ENCODE data around the gene KIAA1549. TPM values are rescaled to one million over a fixed set of nuclear protein-coding genes. Genes with fewer than 3 reads are reported as not detected.

KIAA1549 gene
- total RNA-seq, 1 donor from 2014 or later = 5.7 TPM

GRCh38 chr7:138796038-138796615 is 185.1 kb downstream of the KIAA1549 start:
- TF ChIP-seq, protein P1, sequence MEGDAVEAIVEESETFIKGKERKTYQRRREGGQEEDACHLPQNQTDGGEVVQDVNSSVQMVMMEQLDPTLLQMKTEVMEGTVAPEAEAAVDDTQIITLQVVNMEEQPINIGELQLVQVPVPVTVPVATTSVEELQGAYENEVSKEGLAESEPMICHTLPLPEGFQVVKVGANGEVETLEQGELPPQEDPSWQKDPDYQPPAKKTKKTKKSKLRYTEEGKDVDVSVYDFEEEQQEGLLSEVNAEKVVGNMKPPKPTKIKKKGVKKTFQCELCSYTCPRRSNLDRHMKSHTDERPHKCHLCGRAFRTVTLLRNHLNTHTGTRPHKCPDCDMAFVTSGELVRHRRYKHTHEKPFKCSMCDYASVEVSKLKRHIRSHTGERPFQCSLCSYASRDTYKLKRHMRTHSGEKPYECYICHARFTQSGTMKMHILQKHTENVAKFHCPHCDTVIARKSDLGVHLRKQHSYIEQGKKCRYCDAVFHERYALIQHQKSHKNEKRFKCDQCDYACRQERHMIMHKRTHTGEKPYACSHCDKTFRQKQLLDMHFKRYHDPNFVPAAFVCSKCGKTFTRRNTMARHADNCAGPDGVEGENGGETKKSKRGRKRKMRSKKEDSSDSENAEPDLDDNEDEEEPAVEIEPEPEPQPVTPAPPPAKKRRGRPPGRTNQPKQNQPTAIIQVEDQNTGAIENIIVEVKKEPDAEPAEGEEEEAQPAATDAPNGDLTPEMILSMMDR (IDR thresholded peaks at IDR 0.05) = no peak
- ATAC-seq (no peak), DNase-seq (no peak)
- no peaks in the 10 kb centered on the region for H3K4me1 ChIP-seq
- H3K36me3 ChIP-seq = no peaks in the 10 kb centered on the region
- intact Hi-C loops (cut with DNase I) = no loop called here
- H3K27me3 ChIP-seq = no peaks in the 10 kb centered on the region
- no peak overlapping the region for H3K27ac ChIP-seq
- H3K9me3 ChIP-seq = no peaks in the 10 kb centered on the region
- no peak overlapping the region for H3K4me3 ChIP-seq

DNA sequence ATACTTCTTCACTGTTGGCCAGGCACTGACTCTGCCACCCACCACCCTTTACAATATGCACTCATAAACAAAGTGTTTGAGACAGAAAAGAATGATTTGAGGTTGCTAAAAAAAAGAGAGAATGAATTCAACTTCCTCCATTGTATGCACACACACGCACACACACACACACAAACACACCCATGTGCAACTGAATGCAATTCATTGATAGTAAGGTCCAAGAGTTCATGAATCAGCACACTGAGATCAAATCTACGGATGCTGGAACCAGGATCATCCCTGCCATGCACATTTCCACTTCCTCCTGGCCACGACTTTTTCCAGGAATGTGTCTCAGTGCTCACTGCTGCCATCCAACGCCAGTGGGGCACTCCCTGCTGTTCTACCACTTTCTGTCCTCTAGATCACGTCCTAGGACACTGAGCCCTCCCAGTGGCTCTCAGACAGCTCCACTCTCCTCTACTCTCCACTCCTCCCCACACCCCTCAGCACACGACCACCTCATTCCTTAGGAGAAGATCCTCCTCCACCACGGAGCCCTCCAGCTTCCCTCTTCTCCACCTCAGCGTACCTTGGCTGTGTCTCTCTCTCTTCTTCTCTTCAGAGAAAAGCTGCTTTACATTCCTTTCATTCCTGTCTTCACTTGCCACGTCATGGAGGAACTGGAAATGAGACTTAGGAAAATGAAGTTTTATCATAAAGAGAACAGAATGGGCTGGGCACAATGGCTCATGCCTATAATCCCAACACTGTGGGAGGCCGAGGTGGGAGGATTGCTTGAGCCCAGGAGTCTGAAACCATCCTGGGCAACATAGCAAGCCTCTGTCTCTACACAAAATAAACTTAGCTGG is 195.4 kb downstream of the KIAA1549 start:
- Histone ChIP-seq H3K27ac (no peak overlapping the region), H3K4me3 (no peak overlapping the region), H3K4me1 (no peaks in the 10 kb centered on the region), H3K9me3 (no peaks in the 10 kb centered on the region), H3K36me3 (no peaks in the 10 kb centered on the region), H3K27me3 (no peaks in the 10 kb centered on the region)
- intact Hi-C loops (cut with DNase I) = no loop called here
- ATAC-seq = peak; percentile 54
- no peak for DNase-seq
- TF ChIP-seq, protein P1 (IDR thresholded peaks at IDR 0.05) = no peak

GRCh38 chr7:138784692-138785091 is 196.5 kb downstream of the KIAA1549 start:
- Histone ChIP-seq H3K27me3 (no peaks in the 10 kb centered on the region), H3K9me3 (no peaks in the 10 kb centered on the region), H3K4me3 (no peak overlapping the region), H3K36me3 (no peaks in the 10 kb centered on the region), H3K4me1 (no peaks in the 10 kb centered on the region), H3K27ac (peak overlapping the region; percentile 36)
- intact Hi-C loops (cut with DNase I) = no loop called here
- no peak for DNase-seq
- TF ChIP-seq, protein P1 (IDR thresholded peaks at IDR 0.05) = no peak
- peak; percentile 88 for ATAC-seq

Other genes with a start within 250 kb of the KIAA1549 start
- gene TMEM213, start 183.4 kb downstream of the KIAA1549 start, total RNA-seq = 9.6 TPM
- 2.4 TPM for gene ATP6V0A4, start 183.2 kb downstream of the KIAA1549 start, total RNA-seq
- 6.4 TPM for gene ZC3HAV1L, start 54.7 kb upstream of the KIAA1549 start, total RNA-seq
- 36.0 TPM for gene ZC3HAV1, start 128.3 kb upstream of the KIAA1549 start, total RNA-seq
- gene UBN2, start 249.8 kb upstream of the KIAA1549 start, total RNA-seq = 23.5 TPM

Measured in upper lobe of right lung (tissue), 1 donor.